AG09319 (cell line): ENCODE measurements around the gene HSP90AA1.

Source experiments
- DNase-seq: peaks from one replicate; pipeline ENCODE4 v3.0.0-alpha.2; 2010; ENCODE audit warnings: low read depth; ENCODE audit errors: extremely low read depth
- CTCF ChIP-seq: IDR thresholded peaks from 2 replicates; pipeline ENCODE4 v1.5.1; 2011; ENCODE audit warnings: low read depth, mild to moderate bottlenecking, inconsistent platforms, low read length, moderate library complexity

HSP90AA1 gene

GRCh38 chr14:102090713-102091112 lies 3.9 kb upstream of the HSP90AA1 start:
- no peak for DNase-seq
- TF ChIP-seq CTCF, result no peak

GRCh38 chr14:102089621-102090343 lies 2.9 kb upstream of the HSP90AA1 start:
- no peak for TF ChIP-seq CTCF
- DNase-seq, result no peak

GRCh38 chr14:102088012-102088792 lies 1.4 kb upstream of the HSP90AA1 start:
- no peak for DNase-seq
- no peak for TF ChIP-seq CTCF

- TF ChIP-seq CTCF, result no peak
- no peak for DNase-seq
These were observed 843 bp upstream of the HSP90AA1 start for GRCh38 chr14:102087762-102088011.

- no peak for DNase-seq
- no peak for TF ChIP-seq CTCF
These were observed 204 bp downstream of the HSP90AA1 start for GRCh38 chr14:102086709-102086971.

GRCh38 chr14:102085948-102086708 lies 716 bp downstream of the HSP90AA1 start:
- no peak for DNase-seq
- TF ChIP-seq CTCF, result no peak

- no peak for DNase-seq
- TF ChIP-seq CTCF, result no peak
These were observed 1.4 kb downstream of the HSP90AA1 start for GRCh38 chr14:102085488-102085887.
